Measurements from ENCODE around the gene NCAPD3.

GRCh38 chr11:134119094-134119493 is 104.7 kb downstream of the NCAPD3 start:
- TF ChIP-seq CTCF (IDR thresholded peaks at IDR 0.05) (no peak), POLR2A (IDR thresholded peaks at IDR 0.05) (no peak)

Data from ovary (tissue), 3 donors.